GM12891 (cell line): ENCODE measurements around the gene KCNMB2.
A peak's percentile ranks its signal among the peaks of the same experiment; 100 is the strongest.

ENCODE experiments used
- DNase-seq: peaks from one replicate; pipeline ENCODE4 v3.0.0; 2011; ENCODE audit warnings: low spot score; ENCODE audit not compliant: insufficient read length
- FAIRE-seq: peaks from 2 replicates; lab custom pipeline; 2011; peaks lifted over from hg19 to GRCh38; lab: Jason Lieb, UNC
- PAX5 ChIP-seq: IDR thresholded peaks from 2 replicates; pipeline ENCODE4 v1.6.1; 2011; ENCODE audit warnings: low read length, moderate library complexity, mild to moderate bottlenecking; ENCODE audit not compliant: insufficient read depth, severe bottlenecking
- POLR2A ChIP-seq: IDR thresholded peaks from 2 replicates; pipeline ENCODE4 v1.6.1; 2011; ENCODE audit warnings: low read depth, low read length, control low read depth
- POLR2AphosphoS5 ChIP-seq: IDR thresholded peaks from 2 replicates; pipeline ENCODE4 v1.6.1; 2011; ENCODE audit warnings: low read depth, low read length, control low read depth
- POU2F2 ChIP-seq: IDR thresholded peaks from 2 replicates; pipeline ENCODE4 v1.6.1; 2011; ENCODE audit warnings: low read depth, mild to moderate bottlenecking, control low read depth, low read length, moderate library complexity
- SPI1 ChIP-seq: IDR thresholded peaks from 2 replicates; pipeline ENCODE4 v1.6.1; 2011; ENCODE audit warnings: low read depth, low read length, control low read depth
- TAF1 ChIP-seq: IDR thresholded peaks from 2 replicates; pipeline ENCODE4 v1.6.1; 2011; ENCODE audit warnings: low read depth, low read length, control low read depth

KCNMB2 gene

GRCh38 chr3:178761461-178761860 is 225.2 kb downstream of the KCNMB2 start:
- FAIRE-seq: no peak
- DNase-seq: no peak
- TF ChIP-seq TAF1 (no peak), POLR2A (no peak), POU2F2 (no peak), POLR2AphosphoS5 (no peak), PAX5 (no peak), SPI1 (no peak)

- no peak for TF ChIP-seq POU2F2
- DNase-seq (no peak), FAIRE-seq (no peak)
Measured at GRCh38 chr3:178762385-178762784, 226.1 kb downstream of the KCNMB2 start.

GRCh38 chr3:178765472-178765871 is 229.2 kb downstream of the KCNMB2 start:
- FAIRE-seq (no peak), DNase-seq (no peak)
- TF ChIP-seq SPI1 (no peak), POLR2AphosphoS5 (no peak), POLR2A (no peak), PAX5 (no peak), POU2F2 (no peak), TAF1 (no peak)

GRCh38 chr3:178767581-178767980 is 231.3 kb downstream of the KCNMB2 start:
- FAIRE-seq: no peak
- DNase-seq: no peak
- TF ChIP-seq POLR2AphosphoS5: no peak
- TF ChIP-seq SPI1: no peak
- no peak for TF ChIP-seq POLR2A
- no peak for TF ChIP-seq TAF1

GRCh38 chr3:178768072-178768864 is 232.0 kb downstream of the KCNMB2 start:
- DNase-seq (no peak), FAIRE-seq (peak; percentile 66)
- TF ChIP-seq POLR2AphosphoS5 (no peak), SPI1 (peak; percentile 85)

- FAIRE-seq (no peak), DNase-seq (no peak)
- TF ChIP-seq PAX5: no peak
- TF ChIP-seq POLR2AphosphoS5: no peak
- no peak for TF ChIP-seq SPI1
- TF ChIP-seq POLR2A: no peak
- no peak for TF ChIP-seq POU2F2
- no peak for TF ChIP-seq TAF1
Measured at GRCh38 chr3:178771511-178771910, 235.3 kb downstream of the KCNMB2 start.

- TF ChIP-seq SPI1 (no peak), TAF1 (no peak), POLR2AphosphoS5 (no peak), PAX5 (no peak), POLR2A (no peak), POU2F2 (no peak)
- no peak for DNase-seq
- FAIRE-seq: no peak
Measured at GRCh38 chr3:178772746-178773145, 236.5 kb downstream of the KCNMB2 start.

GRCh38 chr3:178773358-178773757 is 237.1 kb downstream of the KCNMB2 start:
- FAIRE-seq: no peak
- TF ChIP-seq TAF1 (no peak), POU2F2 (no peak), SPI1 (no peak), POLR2A (no peak), POLR2AphosphoS5 (no peak), PAX5 (no peak)
- DNase-seq: no peak

GRCh38 chr3:178777718-178778411 is 241.6 kb downstream of the KCNMB2 start:
- no peak for TF ChIP-seq PAX5
- no peak for TF ChIP-seq POLR2A
- no peak for TF ChIP-seq SPI1
- no peak for TF ChIP-seq POU2F2
- no peak for TF ChIP-seq POLR2AphosphoS5
- TF ChIP-seq TAF1: no peak
- DNase-seq (no peak), FAIRE-seq (no peak)

- FAIRE-seq (no peak), DNase-seq (no peak)
- TF ChIP-seq POU2F2 (no peak), PAX5 (no peak)
Measured at GRCh38 chr3:178778589-178778988, 242.4 kb downstream of the KCNMB2 start.

- TF ChIP-seq PAX5 (no peak), TAF1 (no peak), POLR2A (no peak), SPI1 (no peak), POU2F2 (no peak), POLR2AphosphoS5 (no peak)
- FAIRE-seq: no peak
- DNase-seq: no peak
Measured at GRCh38 chr3:178785961-178786360, 249.7 kb downstream of the KCNMB2 start.
